Liver (tissue), 9 donors: ENCODE measurements around the gene CEP68. TPM values are rescaled to one million over a fixed set of nuclear protein-coding genes. Genes with fewer than 3 reads are reported as not detected.
"Not testable (repeated sequence)": the region's sequence is repeated elsewhere in the genome, so short reads cannot be mapped to it uniquely, and the experiment has no call there.

Experiments
- DNase-seq: peaks from one replicate; pipeline ENCODE4 v3.0.0-alpha.2; 2017; ENCODE audit warnings: low spot score
- H3K27ac ChIP-seq, 2 donors: one replicate each; pipeline ENCODE4 v1.7.0; 2013; ENCODE audit warnings: inconsistent platforms in 2 of 2, low read length in 2 of 2, control low read depth in 1 of 2, low read depth in 1 of 2, mild to moderate bottlenecking in 1 of 2
- H3K27me3 ChIP-seq, 4 donors: one replicate each; pipeline versions ENCODE4 v1.6.1 to v1.7.0; 2013; ENCODE audit warnings: low read length in 3 of 4, inconsistent platforms in 1 of 4, mild to moderate bottlenecking in 1 of 4, moderate library complexity in 1 of 4; ENCODE audit not compliant: control insufficient read depth in 4 of 4, insufficient read depth in 4 of 4
- H3K36me3 ChIP-seq, 4 donors: one replicate each; pipeline versions ENCODE4 v1.6.1 to v1.7.0; 2013; ENCODE audit warnings: low read length in 3 of 4, mild to moderate bottlenecking in 3 of 4, low read depth in 1 of 4, moderate library complexity in 1 of 4; ENCODE audit not compliant: control insufficient read depth in 4 of 4, insufficient read depth in 3 of 4
- H3K4me1 ChIP-seq, 4 donors: one replicate each; pipeline versions ENCODE4 v1.6.1 to v1.7.0; 2013; ENCODE audit warnings: low read length in 3 of 4, mild to moderate bottlenecking in 3 of 4, moderate library complexity in 1 of 4; ENCODE audit not compliant: control insufficient read depth in 4 of 4, insufficient read depth in 4 of 4
- H3K4me3 ChIP-seq, 3 donors: one replicate each; pipeline versions ENCODE4 v1.6.1 to v1.7.0; 2013; ENCODE audit warnings: low read length in 3 of 3, control low read depth in 1 of 3, low read depth in 1 of 3, mild to moderate bottlenecking in 1 of 3
- H3K9ac ChIP-seq, 2 donors: one replicate each; pipeline ENCODE4 v1.7.0; 2013; ENCODE audit warnings: low read length in 2 of 2, mild to moderate bottlenecking in 2 of 2, moderate library complexity in 2 of 2, control low read depth in 1 of 2, low read depth in 1 of 2
- H3K9me3 ChIP-seq, 4 donors: one replicate each; pipeline versions ENCODE4 v1.6.1 to v1.7.0; 2013; ENCODE audit warnings: low read length in 3 of 4; ENCODE audit not compliant: control insufficient read depth in 4 of 4
- ATF3 ChIP-seq: IDR thresholded peaks from 2 replicates; pipeline ENCODE4 v1.6.1; 2016; ENCODE audit warnings: antibody characterized with exemption
- EGR1 ChIP-seq, 2 donors: IDR thresholded peaks; 2 replicates each; pipeline ENCODE4 v1.6.1; 2016 to 2018; ENCODE audit warnings: antibody characterized with exemption in 2 of 2, low read depth in 2 of 2
- FOXA1 ChIP-seq: IDR thresholded peaks from 2 replicates; pipeline ENCODE4 v1.6.1; 2016; ENCODE audit warnings: antibody characterized with exemption
- FOXA2 ChIP-seq: IDR thresholded peaks from 2 replicates; pipeline ENCODE4 v1.6.1; 2016; ENCODE audit warnings: antibody characterized with exemption
- GABPA ChIP-seq, 2 donors: IDR thresholded peaks in 1 of 2; conservative IDR thresholded peaks in 1 of 2; 2 replicates each; pipeline ENCODE4 v1.6.1; 2016; ENCODE audit warnings: antibody characterized with exemption in 2 of 2, mild to moderate bottlenecking in 1 of 2, moderate library complexity in 1 of 2
- HNF4A ChIP-seq, 2 donors: conservative IDR thresholded peaks; 2 replicates each; pipeline ENCODE4 v1.6.1; 2016; ENCODE audit warnings: antibody characterized with exemption in 2 of 2, mild to moderate bottlenecking in 2 of 2
- HNF4G ChIP-seq: IDR thresholded peaks from 2 replicates; pipeline ENCODE4 v1.6.1; 2016; ENCODE audit warnings: antibody characterized with exemption
- JUND ChIP-seq, 2 donors: IDR thresholded peaks; 2 replicates each; pipeline ENCODE4 v1.6.1; 2016; ENCODE audit warnings: antibody characterized with exemption in 2 of 2
- MAX ChIP-seq: IDR thresholded peaks from 2 replicates; pipeline ENCODE4 v1.6.1; 2016; ENCODE audit warnings: antibody characterized with exemption
- NR2F2 ChIP-seq: IDR thresholded peaks from 2 replicates; pipeline ENCODE4 v1.6.1; 2016; ENCODE audit warnings: antibody characterized with exemption
- RAD21 ChIP-seq, 2 donors: IDR thresholded peaks; 2 replicates each; pipeline ENCODE4 v1.6.1; 2016; ENCODE audit warnings: antibody characterized with exemption in 2 of 2, mild to moderate bottlenecking in 2 of 2
- RXRA ChIP-seq, 2 donors: IDR thresholded peaks; 2 replicates each; pipeline ENCODE4 v1.6.1; 2017 to 2018; ENCODE audit warnings: antibody characterized with exemption in 2 of 2, mild to moderate bottlenecking in 1 of 2
- SP1 ChIP-seq: IDR thresholded peaks from 2 replicates; pipeline ENCODE4 v1.6.1; 2018; ENCODE audit warnings: antibody characterized with exemption, mild to moderate bottlenecking
- TAF1 ChIP-seq: conservative IDR thresholded peaks from 2 replicates; pipeline ENCODE4 v1.6.1; 2016; ENCODE audit warnings: antibody characterized with exemption, mild to moderate bottlenecking
- YY1 ChIP-seq: IDR thresholded peaks from 2 replicates; pipeline ENCODE4 v1.6.1; 2016; ENCODE audit warnings: antibody characterized with exemption, mild to moderate bottlenecking
- ZBTB33 ChIP-seq: IDR thresholded peaks from 2 replicates; pipeline ENCODE4 v1.6.1; 2016; ENCODE audit warnings: antibody characterized with exemption
- WGBS: extraction: QIAGEN DNeasy Blood & Tissue Kit; methylation state at CpG from one replicate; pipeline ENCODE4 v1.1.7; 2013; 5-methylcytosine and 5-hydroxymethylcytosine counted together
- polyA plus RNA-seq, 2 donors: library from polyadenylated mRNA; stranded (reverse) in 1 of 2; unstranded in 1 of 2; fragments of 200-250 nt in 1 of 2; fragments of >200 nt in 1 of 2; fragmentation: Nextera tagmentation in 1 of 2; extraction: Ambion mirVana in 1 of 2; gene quantifications; one replicate each; pipeline versions ENCODE4 v1.2.1 to v1.2.3, GENCODE V29; 2013 to 2015
- total RNA-seq, 2 donors: library from RNA; depleted of rRNA; stranded (reverse); fragments of >200 nt; gene quantifications; one replicate each; pipeline ENCODE4 v1.2.3, GENCODE V29; 2014
- TF ChIP-seq, protein P1 (sequence below): fragments of 150-350 bp; IDR thresholded peaks from 2 replicates; pipeline ENCODE4 v1.5.1; 2017; ENCODE audit warnings: improper control_type of control experiment, low read depth, low read length; ENCODE audit not compliant: missing input control
- TF ChIP-seq, protein P2 (sequence below): IDR thresholded peaks from 2 replicates; pipeline ENCODE4 v1.6.1; 2016; ENCODE audit warnings: antibody characterized with exemption, mild to moderate bottlenecking
- donor health status: healthy.
- donor health status: healthy.
- donor health status: healthy.
- donor health status: healthy.
- donor health status: healthy.

The CEP68 gene
- total and polyA plus RNA-seq, 4 donors = 2.1 to 5.8 (median 4.1) TPM

DNA sequence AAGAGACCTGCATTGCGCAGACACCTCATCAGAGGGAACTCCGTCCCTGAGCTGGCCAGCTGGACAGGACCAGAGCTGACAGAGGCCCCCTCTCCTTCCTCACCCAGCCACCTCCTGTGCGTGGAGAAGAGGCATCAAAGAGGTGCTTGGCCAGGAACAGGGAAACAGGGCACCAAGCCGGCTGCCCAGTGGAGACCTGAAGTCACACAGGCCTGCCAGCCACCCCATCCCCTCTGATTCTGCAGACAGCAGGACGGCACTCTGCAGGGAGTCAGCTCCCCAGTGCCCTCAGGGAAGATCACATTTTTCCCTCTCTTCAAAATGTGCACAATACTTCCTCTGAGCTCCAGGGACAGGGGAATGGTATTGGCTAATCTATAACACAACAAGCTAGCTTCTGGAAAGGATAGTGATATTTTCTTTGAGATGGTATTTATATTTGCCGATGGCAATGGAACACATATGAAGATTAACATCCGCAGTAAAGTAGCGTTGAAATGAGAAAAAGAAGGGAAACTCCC lies 36.5 kb upstream of the CEP68 start:
- Histone ChIP-seq H3K4me3 (no peak overlapping the region), H3K36me3 (peaks cover 6 to 26% (median 14%) of the 10 kb centered on the region in 4 donors), H3K9me3 (no peaks in the 10 kb centered on the region), H3K27me3 (no peaks in the 10 kb centered on the region), H3K4me1 (no peaks in the 10 kb centered on the region), H3K9ac (no peak overlapping the region), H3K27ac (no peak overlapping the region)
- DNase-seq = no peak
- 94% methylated on average over 8 of the region's 8 CpGs for WGBS
- no peak for TF ChIP-seq HNF4G
- TF ChIP-seq MAX = no peak
- TF ChIP-seq, protein P1, sequence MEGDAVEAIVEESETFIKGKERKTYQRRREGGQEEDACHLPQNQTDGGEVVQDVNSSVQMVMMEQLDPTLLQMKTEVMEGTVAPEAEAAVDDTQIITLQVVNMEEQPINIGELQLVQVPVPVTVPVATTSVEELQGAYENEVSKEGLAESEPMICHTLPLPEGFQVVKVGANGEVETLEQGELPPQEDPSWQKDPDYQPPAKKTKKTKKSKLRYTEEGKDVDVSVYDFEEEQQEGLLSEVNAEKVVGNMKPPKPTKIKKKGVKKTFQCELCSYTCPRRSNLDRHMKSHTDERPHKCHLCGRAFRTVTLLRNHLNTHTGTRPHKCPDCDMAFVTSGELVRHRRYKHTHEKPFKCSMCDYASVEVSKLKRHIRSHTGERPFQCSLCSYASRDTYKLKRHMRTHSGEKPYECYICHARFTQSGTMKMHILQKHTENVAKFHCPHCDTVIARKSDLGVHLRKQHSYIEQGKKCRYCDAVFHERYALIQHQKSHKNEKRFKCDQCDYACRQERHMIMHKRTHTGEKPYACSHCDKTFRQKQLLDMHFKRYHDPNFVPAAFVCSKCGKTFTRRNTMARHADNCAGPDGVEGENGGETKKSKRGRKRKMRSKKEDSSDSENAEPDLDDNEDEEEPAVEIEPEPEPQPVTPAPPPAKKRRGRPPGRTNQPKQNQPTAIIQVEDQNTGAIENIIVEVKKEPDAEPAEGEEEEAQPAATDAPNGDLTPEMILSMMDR = no peak
- no peak for TF ChIP-seq EGR1 (IDR thresholded peaks at IDR 0.05; ENCODE audit: low read depth in 2 of 2)
- TF ChIP-seq, protein P2, sequence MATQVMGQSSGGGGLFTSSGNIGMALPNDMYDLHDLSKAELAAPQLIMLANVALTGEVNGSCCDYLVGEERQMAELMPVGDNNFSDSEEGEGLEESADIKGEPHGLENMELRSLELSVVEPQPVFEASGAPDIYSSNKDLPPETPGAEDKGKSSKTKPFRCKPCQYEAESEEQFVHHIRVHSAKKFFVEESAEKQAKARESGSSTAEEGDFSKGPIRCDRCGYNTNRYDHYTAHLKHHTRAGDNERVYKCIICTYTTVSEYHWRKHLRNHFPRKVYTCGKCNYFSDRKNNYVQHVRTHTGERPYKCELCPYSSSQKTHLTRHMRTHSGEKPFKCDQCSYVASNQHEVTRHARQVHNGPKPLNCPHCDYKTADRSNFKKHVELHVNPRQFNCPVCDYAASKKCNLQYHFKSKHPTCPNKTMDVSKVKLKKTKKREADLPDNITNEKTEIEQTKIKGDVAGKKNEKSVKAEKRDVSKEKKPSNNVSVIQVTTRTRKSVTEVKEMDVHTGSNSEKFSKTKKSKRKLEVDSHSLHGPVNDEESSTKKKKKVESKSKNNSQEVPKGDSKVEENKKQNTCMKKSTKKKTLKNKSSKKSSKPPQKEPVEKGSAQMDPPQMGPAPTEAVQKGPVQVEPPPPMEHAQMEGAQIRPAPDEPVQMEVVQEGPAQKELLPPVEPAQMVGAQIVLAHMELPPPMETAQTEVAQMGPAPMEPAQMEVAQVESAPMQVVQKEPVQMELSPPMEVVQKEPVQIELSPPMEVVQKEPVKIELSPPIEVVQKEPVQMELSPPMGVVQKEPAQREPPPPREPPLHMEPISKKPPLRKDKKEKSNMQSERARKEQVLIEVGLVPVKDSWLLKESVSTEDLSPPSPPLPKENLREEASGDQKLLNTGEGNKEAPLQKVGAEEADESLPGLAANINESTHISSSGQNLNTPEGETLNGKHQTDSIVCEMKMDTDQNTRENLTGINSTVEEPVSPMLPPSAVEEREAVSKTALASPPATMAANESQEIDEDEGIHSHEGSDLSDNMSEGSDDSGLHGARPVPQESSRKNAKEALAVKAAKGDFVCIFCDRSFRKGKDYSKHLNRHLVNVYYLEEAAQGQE = no peak
- TF ChIP-seq NR2F2 = no peak
- TF ChIP-seq FOXA1 = no peak
- no peak for TF ChIP-seq ZBTB33
- no peak for TF ChIP-seq SP1
- no peak for TF ChIP-seq YY1
- no peak for TF ChIP-seq GABPA (IDR thresholded peaks at IDR 0.05 in 1 of 2, conservative IDR thresholded peaks at IDR 0.05 in 1 of 2)
- no peak for TF ChIP-seq RAD21 (IDR thresholded peaks at IDR 0.05)
- TF ChIP-seq ATF3 = no peak
- no peak for TF ChIP-seq JUND (IDR thresholded peaks at IDR 0.05)
- no peak for TF ChIP-seq TAF1
- TF ChIP-seq RXRA (IDR thresholded peaks at IDR 0.05) = no peak
- no peak for TF ChIP-seq FOXA2
- TF ChIP-seq HNF4A (conservative IDR thresholded peaks at IDR 0.05) = no peak

DNA sequence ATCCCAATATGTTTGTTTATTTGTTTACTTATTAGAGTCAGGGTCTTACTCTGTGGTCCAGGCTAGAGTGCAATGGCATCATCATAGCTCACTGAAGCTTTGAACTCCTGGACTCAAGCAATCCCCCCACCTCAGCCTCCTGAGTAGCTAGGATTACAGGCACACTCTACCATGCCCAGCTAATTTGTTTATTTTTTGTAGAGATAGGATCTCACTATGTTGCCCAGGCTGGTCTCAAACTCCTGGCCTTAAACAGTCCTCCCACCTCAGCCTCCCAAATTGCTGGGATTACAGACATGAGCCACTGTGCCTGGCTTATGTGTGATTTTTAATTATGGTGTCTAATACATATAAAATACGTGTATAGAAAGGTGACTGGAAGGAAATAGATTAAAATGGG lies 36.0 kb upstream of the CEP68 start:
- H3K9ac ChIP-seq, H3K27me3 ChIP-seq, DNase-seq, H3K9me3 ChIP-seq, H3K27ac ChIP-seq, H3K4me1 ChIP-seq, H3K4me3 ChIP-seq: not testable (repeated sequence)
- peaks cover 6 to 26% (median 14%) of the 10 kb centered on the region in 4 donors for H3K36me3 ChIP-seq
- WGBS = 95% methylated on average over 1 of the region's 1 CpG
